ENCODE measurements around the gene NOTCH2. TPM values are rescaled to one million over a fixed set of nuclear protein-coding genes. Genes with fewer than 3 reads are reported as not detected.
"Not testable (repeated sequence)": the region's sequence is repeated elsewhere in the genome, so short reads cannot be mapped to it uniquely, and the experiment has no call there.

The NOTCH2 gene
- total and polyA plus RNA-seq, 9 of the 15 experiments (the other 6 are each of a cell fraction or from before 2014, with no cell fraction given), result 0.04 to 1.2 (median 0.28) TPM; not detected in 1

DNA sequence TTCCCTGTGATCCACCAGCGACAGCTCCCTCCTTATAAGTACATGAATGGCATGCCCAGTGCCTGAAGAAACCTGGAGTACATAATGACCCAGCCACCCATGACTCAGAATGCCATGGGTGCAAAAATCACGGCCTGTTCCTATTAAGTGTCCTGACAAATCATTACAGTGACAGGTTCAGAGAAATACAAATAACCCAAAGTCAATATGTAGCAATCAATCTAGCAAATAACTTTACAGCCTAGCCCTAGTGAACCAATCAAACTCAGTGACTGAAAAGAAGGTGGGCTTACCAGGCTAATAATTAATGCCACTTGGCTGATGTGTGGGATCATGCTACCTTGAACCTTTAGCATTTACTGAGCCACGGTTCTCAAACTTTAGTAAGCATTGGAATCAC, 37.2 kb downstream of the NOTCH2 start:
- ATAC-seq; H3K4me1 ChIP-seq (replicated peaks in 1 of 2; ENCODE audit: control insufficient read depth in 2 of 2, insufficient read depth in 2 of 2, low read length in 2 of 2); H3K4me2 ChIP-seq (ENCODE audit: insufficient read depth, low read length); H3K27me3 ChIP-seq (ENCODE audit: control insufficient read depth in 2 of 2, insufficient read depth in 2 of 2, low read length in 2 of 2); H3K9me1 ChIP-seq (ENCODE audit: control insufficient read depth, insufficient read depth, low read length); H3K27ac ChIP-seq (ENCODE audit: extremely low read depth, low read depth, low read length); H3K79me2 ChIP-seq (ENCODE audit: control insufficient read depth, insufficient read depth, low read length); H3K9me3 ChIP-seq (replicated peaks; ENCODE audit: control insufficient read depth, insufficient read depth, low read depth, low read length); H3K36me3 ChIP-seq (ENCODE audit: control insufficient read depth, insufficient read depth, low read length); in situ Hi-C loops (cut with MboI); DNase-seq (ENCODE audit: extremely low read depth in 1 of 4, low spot score in 3 of 4); H2AFZ ChIP-seq (ENCODE audit: low read depth, low read length); intact Hi-C loops (cut with micrococcal nuclease); H3K9ac ChIP-seq (ENCODE audit: insufficient read depth in 1 of 2, low read depth in 2 of 2, low read length in 2 of 2); CTCF ChIA-PET (ENCODE audit: low intra/inter-chr PET ratio); H3K4me3 ChIP-seq; FAIRE-seq; BruUV-seq (replicated peaks); H4K20me1 ChIP-seq (replicated peaks; ENCODE audit: control insufficient read depth, insufficient read depth, low read length); POLR2A ChIA-PET: not testable (repeated sequence)
- WGBS (ENCODE audit: insufficient coverage, low coverage, missing lambda C conversion rate), result 0% methylated on average over 1 of the region's 3 CpGs

DNA sequence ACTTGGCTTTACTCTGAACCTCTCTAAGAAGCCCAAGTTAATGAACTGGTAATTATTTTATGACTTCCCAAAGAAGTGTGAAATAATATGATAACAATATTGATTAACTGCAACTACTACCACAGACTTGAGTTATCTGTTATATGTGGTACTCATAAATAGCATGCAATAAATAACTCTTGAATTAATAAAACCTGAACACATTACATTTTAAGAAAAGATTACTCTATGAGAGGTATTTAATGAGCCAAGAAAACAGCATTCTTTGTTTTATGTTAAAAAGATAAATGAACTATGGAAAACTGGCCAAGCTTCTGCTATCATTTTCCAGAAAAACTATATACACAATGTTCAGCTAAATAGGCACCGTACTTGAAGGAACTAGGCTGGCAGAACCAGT, 45.7 kb downstream of the NOTCH2 start:
- in situ Hi-C loops (cut with MboI); H3K4me2 ChIP-seq (ENCODE audit: insufficient read depth, low read length); H3K27ac ChIP-seq (ENCODE audit: extremely low read depth, low read depth, low read length); H3K4me1 ChIP-seq (replicated peaks in 1 of 2; ENCODE audit: control insufficient read depth in 2 of 2, insufficient read depth in 2 of 2, low read length in 2 of 2); H3K36me3 ChIP-seq (ENCODE audit: control insufficient read depth, insufficient read depth, low read length); H3K9me1 ChIP-seq (ENCODE audit: control insufficient read depth, insufficient read depth, low read length); intact Hi-C loops (cut with micrococcal nuclease); CTCF ChIA-PET (ENCODE audit: low intra/inter-chr PET ratio); POLR2A ChIA-PET; DNase-seq (ENCODE audit: extremely low read depth in 1 of 4, low spot score in 3 of 4); H4K20me1 ChIP-seq (replicated peaks; ENCODE audit: control insufficient read depth, insufficient read depth, low read length); H3K27me3 ChIP-seq (ENCODE audit: control insufficient read depth in 2 of 2, insufficient read depth in 2 of 2, low read length in 2 of 2); H3K79me2 ChIP-seq (ENCODE audit: control insufficient read depth, insufficient read depth, low read length); ATAC-seq; H3K4me3 ChIP-seq; H2AFZ ChIP-seq (ENCODE audit: low read depth, low read length); H3K9ac ChIP-seq (ENCODE audit: insufficient read depth in 1 of 2, low read depth in 2 of 2, low read length in 2 of 2); FAIRE-seq; BruUV-seq (replicated peaks); H3K9me3 ChIP-seq (replicated peaks; ENCODE audit: control insufficient read depth, insufficient read depth, low read depth, low read length): not testable (repeated sequence)
- WGBS (ENCODE audit: insufficient coverage, low coverage, missing lambda C conversion rate), result no CpG with 5 or more reads among the region's 1 CpG

DNA sequence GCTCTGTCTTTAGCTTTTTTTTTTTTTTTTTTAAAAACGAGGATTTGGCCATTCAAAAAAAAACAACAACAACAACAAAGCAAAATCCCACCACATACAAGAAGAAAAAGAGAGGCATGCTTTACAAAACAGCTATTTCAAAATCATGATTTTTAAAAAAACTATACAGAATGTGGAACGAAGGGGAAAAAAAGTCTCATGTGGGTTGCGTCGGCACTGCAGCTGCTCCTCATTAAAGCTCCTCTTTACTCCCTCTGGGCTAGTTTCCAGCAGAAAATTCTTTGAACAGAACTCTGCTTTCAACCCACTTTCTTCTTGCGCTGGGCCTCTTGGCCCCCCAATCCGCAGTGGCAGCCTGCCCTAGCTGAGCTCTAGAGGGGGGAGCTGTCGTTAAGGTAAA, 54.5 kb downstream of the NOTCH2 start:
- in situ Hi-C loops (cut with MboI); intact Hi-C loops (cut with micrococcal nuclease); H3K9me1 ChIP-seq (ENCODE audit: control insufficient read depth, insufficient read depth, low read length); ATAC-seq; H3K27ac ChIP-seq (ENCODE audit: extremely low read depth, low read depth, low read length); H4K20me1 ChIP-seq (replicated peaks; ENCODE audit: control insufficient read depth, insufficient read depth, low read length); H3K4me3 ChIP-seq; CTCF ChIA-PET (ENCODE audit: low intra/inter-chr PET ratio); DNase-seq (ENCODE audit: extremely low read depth in 1 of 4, low spot score in 3 of 4); H2AFZ ChIP-seq (ENCODE audit: low read depth, low read length); FAIRE-seq; H3K9ac ChIP-seq (ENCODE audit: insufficient read depth in 1 of 2, low read depth in 2 of 2, low read length in 2 of 2); H3K9me3 ChIP-seq (replicated peaks; ENCODE audit: control insufficient read depth, insufficient read depth, low read depth, low read length); H3K36me3 ChIP-seq (ENCODE audit: control insufficient read depth, insufficient read depth, low read length); BruUV-seq (replicated peaks); POLR2A ChIA-PET; H3K4me2 ChIP-seq (ENCODE audit: insufficient read depth, low read length); H3K4me1 ChIP-seq (replicated peaks in 1 of 2; ENCODE audit: control insufficient read depth in 2 of 2, insufficient read depth in 2 of 2, low read length in 2 of 2); H3K79me2 ChIP-seq (ENCODE audit: control insufficient read depth, insufficient read depth, low read length); H3K27me3 ChIP-seq (ENCODE audit: control insufficient read depth in 2 of 2, insufficient read depth in 2 of 2, low read length in 2 of 2): not testable (repeated sequence)
- 4% methylated on average over 3 of the region's 7 CpGs for WGBS (ENCODE audit: insufficient coverage, low coverage, missing lambda C conversion rate)

DNA sequence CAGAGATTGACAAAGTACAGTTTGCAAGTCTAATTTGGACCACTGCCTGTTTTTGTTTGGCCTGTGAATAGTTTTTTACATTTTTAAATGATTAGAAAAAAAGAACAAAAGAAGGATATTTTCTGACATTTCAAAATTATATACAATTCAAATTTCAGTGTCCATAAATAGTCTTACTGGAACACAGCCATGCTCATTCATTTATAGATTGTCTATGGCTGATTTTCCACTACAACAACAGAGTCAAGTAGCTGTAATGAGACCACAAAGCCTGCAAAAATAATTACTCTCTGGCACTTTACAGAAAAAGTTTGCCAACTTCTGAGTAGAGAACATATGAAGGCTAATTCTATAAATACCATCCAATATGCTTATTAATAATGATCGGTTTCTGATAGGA, 61.1 kb downstream of the NOTCH2 start:
- CTCF ChIA-PET (ENCODE audit: low intra/inter-chr PET ratio); H3K36me3 ChIP-seq (ENCODE audit: control insufficient read depth, insufficient read depth, low read length); H2AFZ ChIP-seq (ENCODE audit: low read depth, low read length); POLR2A ChIA-PET; ATAC-seq; in situ Hi-C loops (cut with MboI); BruUV-seq (replicated peaks); H3K4me1 ChIP-seq (replicated peaks in 1 of 2; ENCODE audit: control insufficient read depth in 2 of 2, insufficient read depth in 2 of 2, low read length in 2 of 2); FAIRE-seq; H3K9ac ChIP-seq (ENCODE audit: insufficient read depth in 1 of 2, low read depth in 2 of 2, low read length in 2 of 2); H3K27ac ChIP-seq (ENCODE audit: extremely low read depth, low read depth, low read length); H3K27me3 ChIP-seq (ENCODE audit: control insufficient read depth in 2 of 2, insufficient read depth in 2 of 2, low read length in 2 of 2); H3K9me1 ChIP-seq (ENCODE audit: control insufficient read depth, insufficient read depth, low read length); H3K9me3 ChIP-seq (replicated peaks; ENCODE audit: control insufficient read depth, insufficient read depth, low read depth, low read length); H4K20me1 ChIP-seq (replicated peaks; ENCODE audit: control insufficient read depth, insufficient read depth, low read length); H3K4me2 ChIP-seq (ENCODE audit: insufficient read depth, low read length); H3K4me3 ChIP-seq; DNase-seq (ENCODE audit: extremely low read depth in 1 of 4, low spot score in 3 of 4); intact Hi-C loops (cut with micrococcal nuclease); H3K79me2 ChIP-seq (ENCODE audit: control insufficient read depth, insufficient read depth, low read length): not testable (repeated sequence)
- no CpG with 5 or more reads among the region's 1 CpG for WGBS (ENCODE audit: insufficient coverage, low coverage, missing lambda C conversion rate)

Data from K562 (cell line).